ENCODE data around the gene MBLAC1.
A peak's percentile ranks its signal among the peaks of the same experiment; 100 is the strongest.

DNA sequence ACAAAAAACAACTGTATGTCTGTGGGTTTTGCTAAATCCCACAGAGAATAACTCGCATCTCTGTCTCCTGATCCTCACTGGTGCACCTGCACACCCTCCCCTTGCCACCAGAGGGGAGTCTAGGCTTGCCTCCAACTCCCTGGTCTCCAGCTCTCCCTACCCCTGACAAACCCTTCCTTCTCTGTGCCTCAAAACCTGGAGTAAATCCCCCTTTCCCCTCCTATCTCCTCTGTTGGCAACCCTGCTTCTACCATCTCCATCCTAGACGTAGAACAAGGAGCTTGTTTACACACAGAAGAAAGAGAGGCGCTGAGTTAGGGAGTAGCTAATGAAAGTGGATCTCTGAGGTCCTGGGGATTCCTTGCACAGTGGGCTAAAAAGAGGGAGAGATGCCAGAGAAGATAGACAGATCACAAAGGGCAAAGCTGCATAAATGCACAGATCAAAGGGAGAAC is 6.0 kb downstream of the MBLAC1 start:
- TF ChIP-seq MAFK (IDR thresholded peaks at IDR 0.05; ENCODE audit: low read length) = 0 out of 2 replicates have a peak, but pooled peaks have one; percentile 12
- TF ChIP-seq HDGF (IDR thresholded peaks at IDR 0.05) = peak; percentile 96
- TF ChIP-seq SLC30A9 (CRISPR knock-in tag; IDR thresholded peaks at IDR 0.05) = no peak
- TF ChIP-seq, protein P1, sequence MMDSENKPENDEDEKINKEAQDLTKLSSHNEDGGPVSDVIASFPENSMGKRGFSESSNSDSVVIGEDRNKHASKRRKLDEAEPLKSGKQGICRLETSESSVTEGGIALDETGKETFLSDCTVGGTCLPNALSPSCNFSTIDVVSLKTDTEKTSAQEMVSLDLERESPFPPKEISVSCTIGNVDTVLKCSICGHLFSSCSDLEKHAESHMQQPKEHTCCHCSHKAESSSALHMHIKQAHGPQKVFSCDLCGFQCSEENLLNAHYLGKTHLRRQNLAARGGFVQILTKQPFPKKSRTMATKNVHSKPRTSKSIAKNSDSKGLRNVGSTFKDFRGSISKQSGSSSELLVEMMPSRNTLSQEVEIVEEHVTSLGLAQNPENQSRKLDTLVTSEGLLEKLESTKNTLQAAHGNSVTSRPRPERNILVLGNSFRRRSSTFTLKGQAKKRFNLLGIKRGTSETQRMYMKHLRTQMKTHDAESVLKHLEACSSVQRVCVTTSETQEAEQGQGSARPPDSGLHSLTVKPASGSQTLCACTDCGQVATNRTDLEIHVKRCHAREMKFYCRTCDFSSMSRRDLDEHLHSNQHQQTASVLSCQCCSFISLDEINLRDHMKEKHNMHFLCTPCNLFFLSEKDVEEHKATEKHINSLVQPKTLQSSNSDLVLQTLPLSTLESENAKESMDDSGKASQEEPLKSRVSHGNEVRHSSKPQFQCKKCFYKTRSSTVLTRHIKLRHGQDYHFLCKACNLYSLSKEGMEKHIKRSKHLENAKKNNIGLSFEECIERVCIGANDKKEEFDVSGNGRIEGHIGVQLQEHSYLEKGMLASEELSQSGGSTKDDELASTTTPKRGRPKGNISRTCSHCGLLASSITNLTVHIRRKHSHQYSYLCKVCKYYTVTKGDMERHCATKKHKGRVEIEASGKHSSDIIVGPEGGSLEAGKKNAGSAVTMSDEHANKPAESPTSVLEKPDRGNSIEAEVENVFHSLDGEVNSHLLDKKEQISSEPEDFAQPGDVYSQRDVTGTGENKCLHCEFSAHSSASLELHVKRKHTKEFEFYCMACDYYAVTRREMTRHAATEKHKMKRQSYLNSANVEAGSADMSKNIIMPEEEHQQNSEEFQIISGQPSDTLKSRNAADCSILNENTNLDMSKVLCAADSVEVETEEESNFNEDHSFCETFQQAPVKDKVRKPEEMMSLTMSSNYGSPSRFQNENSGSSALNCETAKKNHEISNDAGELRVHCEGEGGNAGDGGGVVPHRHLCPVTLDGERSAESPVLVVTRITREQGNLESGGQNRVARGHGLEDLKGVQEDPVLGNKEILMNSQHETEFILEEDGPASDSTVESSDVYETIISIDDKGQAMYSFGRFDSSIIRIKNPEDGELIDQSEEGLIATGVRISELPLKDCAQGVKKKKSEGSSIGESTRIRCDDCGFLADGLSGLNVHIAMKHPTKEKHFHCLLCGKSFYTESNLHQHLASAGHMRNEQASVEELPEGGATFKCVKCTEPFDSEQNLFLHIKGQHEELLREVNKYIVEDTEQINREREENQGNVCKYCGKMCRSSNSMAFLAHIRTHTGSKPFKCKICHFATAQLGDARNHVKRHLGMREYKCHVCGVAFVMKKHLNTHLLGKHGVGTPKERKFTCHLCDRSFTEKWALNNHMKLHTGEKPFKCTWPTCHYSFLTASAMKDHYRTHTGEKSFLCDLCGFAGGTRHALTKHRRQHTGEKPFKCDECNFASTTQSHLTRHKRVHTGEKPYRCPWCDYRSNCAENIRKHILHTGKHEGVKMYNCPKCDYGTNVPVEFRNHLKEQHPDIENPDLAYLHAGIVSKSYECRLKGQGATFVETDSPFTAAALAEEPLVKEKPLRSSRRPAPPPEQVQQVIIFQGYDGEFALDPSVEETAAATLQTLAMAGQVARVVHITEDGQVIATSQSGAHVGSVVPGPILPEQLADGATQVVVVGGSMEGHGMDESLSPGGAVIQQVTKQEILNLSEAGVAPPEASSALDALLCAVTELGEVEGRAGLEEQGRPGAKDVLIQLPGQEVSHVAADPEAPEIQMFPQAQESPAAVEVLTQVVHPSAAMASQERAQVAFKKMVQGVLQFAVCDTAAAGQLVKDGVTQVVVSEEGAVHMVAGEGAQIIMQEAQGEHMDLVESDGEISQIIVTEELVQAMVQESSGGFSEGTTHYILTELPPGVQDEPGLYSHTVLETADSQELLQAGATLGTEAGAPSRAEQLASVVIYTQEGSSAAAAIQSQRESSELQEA (IDR thresholded peaks at IDR 0.05; ENCODE audit: low read depth) = no peak
- TF ChIP-seq STAT5A (IDR thresholded peaks at IDR 0.05; ENCODE audit: borderline replicate concordance, low read length) = no peak
- TF ChIP-seq NFE2 (IDR thresholded peaks at IDR 0.05; ENCODE audit: low read depth) = no peak
- no peak for TF ChIP-seq SMAD4 (CRISPR knock-in tag; conservative IDR thresholded peaks at IDR 0.05)
- TF ChIP-seq USF1 (CRISPR knock-in tag; IDR thresholded peaks at IDR 0.05) = no peak
- TF ChIP-seq, protein P2, sequence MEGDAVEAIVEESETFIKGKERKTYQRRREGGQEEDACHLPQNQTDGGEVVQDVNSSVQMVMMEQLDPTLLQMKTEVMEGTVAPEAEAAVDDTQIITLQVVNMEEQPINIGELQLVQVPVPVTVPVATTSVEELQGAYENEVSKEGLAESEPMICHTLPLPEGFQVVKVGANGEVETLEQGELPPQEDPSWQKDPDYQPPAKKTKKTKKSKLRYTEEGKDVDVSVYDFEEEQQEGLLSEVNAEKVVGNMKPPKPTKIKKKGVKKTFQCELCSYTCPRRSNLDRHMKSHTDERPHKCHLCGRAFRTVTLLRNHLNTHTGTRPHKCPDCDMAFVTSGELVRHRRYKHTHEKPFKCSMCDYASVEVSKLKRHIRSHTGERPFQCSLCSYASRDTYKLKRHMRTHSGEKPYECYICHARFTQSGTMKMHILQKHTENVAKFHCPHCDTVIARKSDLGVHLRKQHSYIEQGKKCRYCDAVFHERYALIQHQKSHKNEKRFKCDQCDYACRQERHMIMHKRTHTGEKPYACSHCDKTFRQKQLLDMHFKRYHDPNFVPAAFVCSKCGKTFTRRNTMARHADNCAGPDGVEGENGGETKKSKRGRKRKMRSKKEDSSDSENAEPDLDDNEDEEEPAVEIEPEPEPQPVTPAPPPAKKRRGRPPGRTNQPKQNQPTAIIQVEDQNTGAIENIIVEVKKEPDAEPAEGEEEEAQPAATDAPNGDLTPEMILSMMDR (IDR thresholded peaks at IDR 0.05 in 2 of 3, conservative IDR thresholded peaks at IDR 0.05 in 1 of 3; ENCODE audit: insufficient read depth in 2 of 3, low read depth in 1 of 3, low read length in 3 of 3) = peak; percentile 98 to 99 (median 98)
- no peak for TF ChIP-seq CBX5 (IDR thresholded peaks at IDR 0.05; ENCODE audit: borderline replicate concordance, low read depth)
- TF ChIP-seq ZNF311 (CRISPR knock-in tag; IDR thresholded peaks at IDR 0.05) = no peak
- no peak for TF ChIP-seq CREB1 (IDR thresholded peaks at IDR 0.05)
- TF ChIP-seq CREB1 (CRISPR knock-in tag; IDR thresholded peaks at IDR 0.05) = no peak
